ENCODE data around the gene TLL2. TPM values are rescaled to one million over a fixed set of nuclear protein-coding genes. Genes with fewer than 3 reads are reported as not detected.

Gene TLL2
- total and polyA plus RNA-seq, 2 donors (not counting 3 experiments of a cell fraction or from before 2014, with no cell fraction given): 0.03 to 0.20 TPM

GRCh38 chr10:96450529-96451207 lies 63.1 kb downstream of the TLL2 start:
- Histone ChIP-seq H3K36me3 (ENCODE audit: control insufficient read depth in 2 of 2, extremely low read depth in 1 of 2, insufficient read depth in 2 of 2, low read length in 2 of 2) (no peaks in the 10 kb centered on the region), H3K27ac (ENCODE audit: insufficient read depth, low read depth, low read length) (no peak overlapping the region), H2AFZ (ENCODE audit: low read depth, low read length) (no peak overlapping the region), H3K9me3 (replicated peaks; ENCODE audit: control insufficient read depth, insufficient read depth, low read length) (no peaks in the 10 kb centered on the region), H3K9me1 (replicated peaks; ENCODE audit: control insufficient read depth, extremely low read depth, insufficient read depth, low read length) (no peaks in the 10 kb centered on the region), H3K9ac (replicated peaks; ENCODE audit: extremely low read depth, insufficient read depth, low read length) (no peak overlapping the region), H3K79me2 (ENCODE audit: control insufficient read depth, insufficient read depth, low read length) (no peaks in the 10 kb centered on the region), H3K4me2 (ENCODE audit: insufficient read depth, low read length) (no peak overlapping the region), H4K20me1 (replicated peaks; ENCODE audit: control insufficient read depth, extremely low read depth, insufficient read depth, low read length) (no peaks in the 10 kb centered on the region), H3K4me3 (replicated peaks in 1 of 3; ENCODE audit: insufficient read depth in 1 of 3, low read depth in 1 of 3, low read length in 3 of 3) (no peak overlapping the region), H3K4me1 (ENCODE audit: control insufficient read depth, extremely low read depth, insufficient read depth, low read length) (no peaks in the 10 kb centered on the region), H3K27me3 (ENCODE audit: control insufficient read depth in 2 of 2, insufficient read depth in 2 of 2, low read length in 2 of 2) (no peaks in the 10 kb centered on the region)
- BruUV-seq (replicated peaks): no TSS peak
- dilution Hi-C loops (cut with MboI; ENCODE audit: extremely low pct_ligation_motif_present, low sequenced_read_pairs): no loop called here
- ChIA-PET POLR2A (no interaction called here), CTCF (no interaction called here)
- intact Hi-C loops (cut with micrococcal nuclease): no loop called here
- no peak for FAIRE-seq
- no peak for TF ChIP-seq JUN (IDR thresholded peaks at IDR 0.05; ENCODE audit: borderline replicate concordance, insufficient read depth, insufficient read length, low read depth)
- TF ChIP-seq, protein P1, sequence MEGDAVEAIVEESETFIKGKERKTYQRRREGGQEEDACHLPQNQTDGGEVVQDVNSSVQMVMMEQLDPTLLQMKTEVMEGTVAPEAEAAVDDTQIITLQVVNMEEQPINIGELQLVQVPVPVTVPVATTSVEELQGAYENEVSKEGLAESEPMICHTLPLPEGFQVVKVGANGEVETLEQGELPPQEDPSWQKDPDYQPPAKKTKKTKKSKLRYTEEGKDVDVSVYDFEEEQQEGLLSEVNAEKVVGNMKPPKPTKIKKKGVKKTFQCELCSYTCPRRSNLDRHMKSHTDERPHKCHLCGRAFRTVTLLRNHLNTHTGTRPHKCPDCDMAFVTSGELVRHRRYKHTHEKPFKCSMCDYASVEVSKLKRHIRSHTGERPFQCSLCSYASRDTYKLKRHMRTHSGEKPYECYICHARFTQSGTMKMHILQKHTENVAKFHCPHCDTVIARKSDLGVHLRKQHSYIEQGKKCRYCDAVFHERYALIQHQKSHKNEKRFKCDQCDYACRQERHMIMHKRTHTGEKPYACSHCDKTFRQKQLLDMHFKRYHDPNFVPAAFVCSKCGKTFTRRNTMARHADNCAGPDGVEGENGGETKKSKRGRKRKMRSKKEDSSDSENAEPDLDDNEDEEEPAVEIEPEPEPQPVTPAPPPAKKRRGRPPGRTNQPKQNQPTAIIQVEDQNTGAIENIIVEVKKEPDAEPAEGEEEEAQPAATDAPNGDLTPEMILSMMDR (IDR thresholded peaks at IDR 0.05; ENCODE audit: extremely low read depth in 1 of 2, insufficient read depth in 1 of 2, low read depth in 1 of 2, low read length in 2 of 2): no peak
- no peak for DNase-seq (ENCODE audit: low read depth, low spot score)

GRCh38 chr10:96448558-96448957 lies 65.2 kb downstream of the TLL2 start:
- Histone ChIP-seq H3K4me1 (ENCODE audit: control insufficient read depth, extremely low read depth, insufficient read depth, low read length) (no peaks in the 10 kb centered on the region), H3K27me3 (ENCODE audit: control insufficient read depth in 2 of 2, insufficient read depth in 2 of 2, low read length in 2 of 2) (no peaks in the 10 kb centered on the region), H3K9ac (replicated peaks; ENCODE audit: extremely low read depth, insufficient read depth, low read length) (no peak overlapping the region), H3K4me3 (replicated peaks in 1 of 3; ENCODE audit: insufficient read depth in 1 of 3, low read depth in 1 of 3, low read length in 3 of 3) (no peak overlapping the region), H3K9me1 (replicated peaks; ENCODE audit: control insufficient read depth, extremely low read depth, insufficient read depth, low read length) (no peaks in the 10 kb centered on the region), H3K4me2 (ENCODE audit: insufficient read depth, low read length) (no peak overlapping the region), H3K79me2 (ENCODE audit: control insufficient read depth, insufficient read depth, low read length) (no peaks in the 10 kb centered on the region), H3K27ac (ENCODE audit: insufficient read depth, low read depth, low read length) (no peak overlapping the region), H3K9me3 (replicated peaks; ENCODE audit: control insufficient read depth, insufficient read depth, low read length) (no peaks in the 10 kb centered on the region), H4K20me1 (replicated peaks; ENCODE audit: control insufficient read depth, extremely low read depth, insufficient read depth, low read length) (no peaks in the 10 kb centered on the region), H3K36me3 (ENCODE audit: control insufficient read depth in 2 of 2, extremely low read depth in 1 of 2, insufficient read depth in 2 of 2, low read length in 2 of 2) (no peaks in the 10 kb centered on the region), H2AFZ (ENCODE audit: low read depth, low read length) (no peak overlapping the region)
- POLR2A ChIA-PET: no interaction called here
- intact Hi-C loops (cut with micrococcal nuclease): no loop called here
- dilution Hi-C loops (cut with MboI; ENCODE audit: extremely low pct_ligation_motif_present, low sequenced_read_pairs): no loop called here
- BruUV-seq (replicated peaks): no TSS peak
- FAIRE-seq (no peak), DNase-seq (ENCODE audit: low read depth, low spot score) (no peak)
- CTCF ChIA-PET: no interaction called here
- TF ChIP-seq EZH2 (IDR thresholded peaks at IDR 0.05; ENCODE audit: borderline replicate concordance, low read depth, low read length, severe bottlenecking): no peak
- no peak for TF ChIP-seq FOS (IDR thresholded peaks at IDR 0.05; ENCODE audit: borderline replicate concordance, insufficient read depth, low read length)
- no peak for TF ChIP-seq MAX (IDR thresholded peaks at IDR 0.05; ENCODE audit: insufficient read depth, insufficient read length)
- TF ChIP-seq POLR2A (IDR thresholded peaks at IDR 0.05; ENCODE audit: low read depth, low read length): no peak
- TF ChIP-seq MYC (IDR thresholded peaks at IDR 0.05; ENCODE audit: low read depth, low read length): no peak
- TF ChIP-seq, protein P1 (IDR thresholded peaks at IDR 0.05; ENCODE audit: extremely low read depth in 1 of 2, insufficient read depth in 1 of 2, low read depth in 1 of 2, low read length in 2 of 2): no peak
- no peak for TF ChIP-seq JUN (IDR thresholded peaks at IDR 0.05; ENCODE audit: borderline replicate concordance, insufficient read depth, insufficient read length, low read depth)
- TF ChIP-seq GATA2 (IDR thresholded peaks at IDR 0.05; ENCODE audit: insufficient read depth, insufficient read length, low read depth, low read length): no peak
- no peak for TF ChIP-seq POLR2AphosphoS5 (IDR thresholded peaks at IDR 0.05; ENCODE audit: insufficient read depth, low read depth, low read length)
